Forelimb muscle (tissue), 1 donor: ENCODE results near the gene KBTBD4. TPM values are rescaled to one million over a fixed set of nuclear protein-coding genes. Genes with fewer than 3 reads are reported as not detected.
"Not testable (repeated sequence)": the region's sequence is repeated elsewhere in the genome, so short reads cannot be mapped to it uniquely, and the experiment has no call there.

Experiments used
- DNase-seq: peaks from one replicate; pipeline ENCODE4 v3.0.0-alpha.2; 2013; ENCODE audit warnings: low read depth
- polyA plus RNA-seq: library from polyadenylated mRNA; unstranded; fragments of 120-200 nt; gene quantifications from one replicate; pipeline ENCODE4 v1.2.1, GENCODE V29; 2013; ENCODE audit not compliant: insufficient read length

Gene KBTBD4
- polyA plus RNA-seq, 1 donor = 12.8 TPM

- no peak for DNase-seq
Measured at GRCh38 chr11:47560426-47560825, 18.3 kb downstream of the KBTBD4 start.

- no peak for DNase-seq
Measured at GRCh38 chr11:47558695-47559094, 20.1 kb downstream of the KBTBD4 start.

- not testable (repeated sequence) for DNase-seq
Measured at GRCh38 chr11:47557004-47557403, 21.8 kb downstream of the KBTBD4 start.

- DNase-seq = no peak
Measured at GRCh38 chr11:47553406-47553743, 25.4 kb downstream of the KBTBD4 start.

DNA sequence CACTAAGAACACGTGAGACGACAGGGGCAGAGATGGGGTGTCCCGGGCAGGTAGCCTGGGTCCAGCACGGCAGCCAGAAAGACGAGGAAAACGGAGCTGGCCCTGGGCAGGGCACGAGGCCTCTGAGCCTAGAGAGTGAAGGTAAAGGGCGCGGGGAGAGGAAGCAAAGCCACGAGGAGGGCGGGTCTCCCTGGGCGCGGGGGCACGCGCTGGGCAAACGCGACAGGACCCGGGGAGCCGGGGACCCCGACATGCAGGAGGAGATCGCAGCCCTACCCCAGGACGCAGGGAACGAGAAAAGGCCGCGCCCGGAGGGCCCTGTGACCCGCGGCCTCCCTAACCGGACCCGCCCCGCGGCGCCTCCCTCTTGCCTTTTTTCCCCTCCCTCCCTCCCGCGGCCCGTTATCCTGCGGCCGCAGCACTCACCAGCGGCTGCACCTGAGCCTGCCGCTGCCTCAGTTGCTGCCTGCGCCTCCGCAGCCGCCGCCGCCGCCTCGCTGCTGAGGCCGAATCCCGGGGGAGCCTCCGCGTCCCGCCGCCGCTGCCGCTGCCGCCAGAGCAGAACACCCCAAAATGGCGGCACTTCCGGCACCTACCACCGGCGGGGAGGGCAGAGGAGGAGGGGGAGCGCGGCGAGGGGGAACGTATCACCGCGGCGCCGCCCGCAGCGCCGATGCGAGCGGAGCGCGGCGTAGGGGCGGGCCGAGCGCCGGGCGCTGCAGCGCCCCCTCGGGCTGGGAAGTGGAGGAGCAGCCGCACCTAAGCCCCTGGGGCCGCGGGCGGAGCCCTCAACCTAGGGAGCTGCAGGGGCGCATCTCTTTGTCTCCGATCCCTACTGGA is 26.0 kb downstream of the KBTBD4 start, which contains the start of gene CELF1:
Gene CELF1, minus strand, starts transcription at position 567 of the 840 bp plus-strand sequence. CDS start 53,609 bp downstream, outside the sequence.
- peak; percentile 73 for DNase-seq

DNA sequence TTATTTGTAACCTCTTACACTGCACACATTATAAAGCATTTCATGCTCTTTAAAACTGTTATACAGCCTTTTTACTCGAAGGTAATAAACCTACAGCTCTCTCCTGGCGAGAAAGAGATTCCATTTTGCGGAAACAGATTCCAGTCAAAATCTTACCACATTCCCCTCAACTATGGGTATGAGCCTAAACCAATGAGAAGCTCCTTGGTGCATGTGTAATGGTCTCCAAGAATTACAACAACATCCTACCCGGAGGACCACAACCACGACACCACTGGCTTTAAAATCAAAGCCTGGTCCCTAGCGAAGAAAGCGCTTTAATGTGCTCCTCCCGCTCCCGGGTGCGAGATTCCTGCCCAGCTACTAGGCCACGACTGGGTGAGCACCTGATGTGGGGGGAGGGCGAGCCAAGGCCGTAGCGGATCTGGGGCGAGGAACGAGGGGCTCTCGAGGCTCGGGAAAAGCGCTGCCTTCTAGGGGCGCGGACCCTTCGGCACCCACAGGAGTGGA is 26.7 kb downstream of the KBTBD4 start:
- DNase-seq = no peak

GRCh38 chr11:47551086-47551485 is 27.7 kb downstream of the KBTBD4 start:
- DNase-seq = no peak

DNA sequence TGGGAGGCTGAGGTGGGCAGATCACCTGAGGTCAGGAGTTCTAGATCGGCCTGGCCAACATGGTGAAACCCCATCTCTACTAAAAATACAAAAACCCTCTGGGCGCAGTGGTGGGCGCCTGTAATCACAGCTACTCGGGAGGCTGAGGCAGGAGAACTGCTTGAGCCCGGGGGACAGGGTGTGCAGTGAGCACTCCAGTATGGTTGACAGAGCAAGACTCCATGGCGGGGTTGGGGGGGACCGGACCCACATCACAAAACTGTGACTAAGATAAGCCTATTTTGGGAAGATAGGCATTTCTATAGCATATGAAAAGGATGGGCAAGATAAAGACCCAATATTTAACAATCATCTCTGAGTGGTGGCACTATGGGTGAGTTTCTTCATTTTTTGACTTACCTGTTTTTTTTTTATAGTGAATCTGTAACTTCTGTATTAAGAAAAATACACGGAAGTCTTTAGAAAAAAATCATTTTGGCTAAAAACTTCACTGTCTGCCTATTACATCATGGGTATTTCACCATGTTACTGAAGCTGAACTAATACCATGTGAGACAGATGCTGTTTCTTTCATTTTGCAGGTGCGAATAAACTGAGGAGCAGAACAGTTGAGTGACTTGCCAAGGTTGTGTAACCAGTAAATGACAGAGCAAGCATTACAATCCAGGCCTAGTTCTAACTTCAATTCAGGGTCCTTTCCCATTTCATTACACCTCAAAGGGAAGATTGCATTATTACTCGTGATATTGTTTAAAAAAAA is 28.3 kb downstream of the KBTBD4 start:
- no peak for DNase-seq

- not testable (repeated sequence) for DNase-seq
Measured at GRCh38 chr11:47546274-47546673, 32.5 kb downstream of the KBTBD4 start.

- no peak for DNase-seq
Measured at GRCh38 chr11:47545298-47545697, 33.5 kb downstream of the KBTBD4 start.

GRCh38 chr11:47541070-47541469 is 37.7 kb downstream of the KBTBD4 start:
- no peak for DNase-seq

DNA sequence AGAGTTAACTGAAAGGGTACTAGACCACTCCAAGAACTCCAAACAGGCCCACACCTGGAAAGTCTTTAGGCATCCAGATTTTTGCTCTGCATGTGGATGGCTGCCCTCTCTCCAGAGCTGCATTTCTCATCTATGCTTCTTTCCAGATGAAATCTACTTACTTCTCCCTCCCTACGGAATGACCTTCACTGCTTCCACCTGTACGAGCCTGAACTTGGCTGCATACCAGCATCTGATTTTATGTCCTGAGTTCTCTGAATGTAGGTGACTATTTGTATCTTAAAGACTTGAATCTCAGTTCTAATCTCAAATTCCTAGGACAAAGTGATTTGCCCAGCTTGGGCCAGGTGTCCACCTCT is 39.1 kb downstream of the KBTBD4 start:
- no peak for DNase-seq

DNA sequence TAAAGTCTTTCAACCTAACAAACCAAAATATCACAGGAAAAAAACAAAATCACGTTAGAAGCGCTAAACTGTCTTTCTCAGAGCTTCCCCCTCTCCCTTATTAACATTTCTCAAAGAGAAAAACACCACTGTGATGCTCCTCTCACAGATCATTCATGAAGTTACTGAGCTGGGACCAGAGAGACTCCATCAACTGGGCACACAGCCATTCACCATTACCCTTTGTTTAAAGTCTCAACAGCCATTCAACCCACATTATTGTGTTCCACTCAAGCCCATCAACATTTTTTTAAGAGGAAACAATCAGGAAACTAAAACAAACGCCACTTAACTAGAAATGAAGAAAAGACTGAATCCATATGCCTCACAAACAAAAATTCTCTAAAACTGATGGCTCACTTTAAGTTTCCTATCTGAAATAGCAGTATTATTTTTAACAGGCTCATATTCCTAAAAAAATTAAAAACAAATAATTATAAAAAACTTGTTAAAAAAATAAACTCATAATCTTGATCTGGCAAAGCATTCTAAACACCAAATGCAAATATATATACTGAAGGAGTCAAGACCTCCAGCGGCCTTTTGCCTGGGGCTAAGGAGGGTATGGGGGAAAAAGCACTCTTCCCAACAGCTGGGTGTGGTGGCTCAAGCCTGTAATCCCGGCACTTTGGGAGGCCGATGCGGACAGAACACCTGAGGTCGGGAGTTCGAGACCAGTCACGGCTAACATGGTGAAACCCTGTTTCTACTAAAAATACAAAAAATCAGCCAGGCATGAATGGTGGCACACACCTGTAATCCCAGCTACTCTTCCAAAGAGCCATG is 39.8 kb downstream of the KBTBD4 start:
- no peak for DNase-seq

DNA sequence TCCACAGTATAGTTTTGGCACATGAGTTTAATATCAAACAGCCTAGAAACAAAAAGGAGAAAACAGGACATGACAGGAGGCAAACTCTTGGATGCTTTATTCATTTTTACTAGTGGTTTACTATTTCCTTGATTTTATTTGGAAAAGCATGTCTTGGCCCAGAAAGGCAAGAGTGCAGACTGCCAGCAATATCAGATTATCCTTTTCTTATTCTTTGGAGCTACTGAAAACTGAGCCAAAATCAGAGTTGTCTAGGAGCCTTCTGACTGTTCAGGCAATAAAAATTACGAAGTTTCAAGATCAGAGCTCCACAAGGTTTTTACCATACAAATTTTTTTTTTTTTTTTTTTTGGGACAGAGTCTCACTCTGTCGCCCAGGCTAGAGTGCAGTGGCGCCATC is 41.9 kb downstream of the KBTBD4 start:
- peak; percentile 49 for DNase-seq

DNA sequence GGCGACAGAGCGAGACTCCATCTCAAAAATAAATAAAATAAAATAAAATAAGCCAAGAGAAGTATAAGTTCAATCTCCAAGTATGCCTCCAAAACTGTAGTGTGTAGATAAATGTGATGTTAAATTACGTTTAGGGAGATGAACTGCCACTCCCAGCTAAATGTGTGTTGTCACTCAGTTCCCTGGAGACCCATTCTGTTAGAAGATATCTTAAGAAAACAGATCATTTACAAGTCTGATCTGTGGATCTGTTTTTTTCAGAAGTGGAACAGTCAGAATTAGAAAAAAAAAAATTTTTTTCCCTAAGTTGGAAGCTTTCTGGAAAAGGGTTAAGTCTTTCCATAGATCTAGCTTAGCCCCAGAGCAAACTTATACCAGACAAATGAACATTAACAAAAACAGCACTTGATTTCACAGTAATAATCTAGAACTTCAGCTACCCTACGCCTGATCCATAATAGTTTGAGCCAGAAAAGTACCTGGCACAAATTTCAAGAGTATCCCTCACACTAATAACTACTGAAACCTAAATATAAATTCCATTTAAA is 44.0 kb downstream of the KBTBD4 start:
- DNase-seq = no peak

GRCh38 chr11:47533690-47534151 is 45.0 kb downstream of the KBTBD4 start:
- no peak for DNase-seq

DNA sequence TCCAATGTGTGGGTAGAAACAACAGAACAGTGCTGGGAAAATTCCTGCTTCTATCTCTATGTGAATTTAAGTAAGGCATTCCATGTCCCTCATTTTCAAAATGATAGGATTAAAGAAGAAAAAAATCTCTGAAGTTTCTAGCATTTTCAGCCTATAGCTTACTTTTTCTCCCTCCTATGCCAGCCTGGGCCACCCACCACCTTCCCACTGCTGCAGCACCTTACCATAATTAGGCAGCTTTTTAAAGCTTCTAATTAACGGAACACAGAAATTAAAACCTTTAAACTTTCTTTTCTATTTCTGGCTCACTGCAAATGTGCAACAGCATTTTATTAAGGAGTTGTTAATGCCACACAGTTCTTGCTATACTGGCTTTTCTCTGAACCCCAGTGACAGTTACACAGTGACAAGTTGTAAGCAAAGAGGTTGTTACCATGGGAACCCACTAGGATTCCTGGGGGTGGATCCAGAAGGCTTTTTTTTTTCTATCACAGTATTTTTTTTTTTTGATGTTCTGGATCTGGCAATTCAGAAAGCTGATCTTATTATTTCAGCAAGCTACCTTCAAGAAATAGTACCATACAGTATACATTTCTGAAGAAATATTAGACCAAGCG is 46.1 kb downstream of the KBTBD4 start:
- DNase-seq = no peak

DNA sequence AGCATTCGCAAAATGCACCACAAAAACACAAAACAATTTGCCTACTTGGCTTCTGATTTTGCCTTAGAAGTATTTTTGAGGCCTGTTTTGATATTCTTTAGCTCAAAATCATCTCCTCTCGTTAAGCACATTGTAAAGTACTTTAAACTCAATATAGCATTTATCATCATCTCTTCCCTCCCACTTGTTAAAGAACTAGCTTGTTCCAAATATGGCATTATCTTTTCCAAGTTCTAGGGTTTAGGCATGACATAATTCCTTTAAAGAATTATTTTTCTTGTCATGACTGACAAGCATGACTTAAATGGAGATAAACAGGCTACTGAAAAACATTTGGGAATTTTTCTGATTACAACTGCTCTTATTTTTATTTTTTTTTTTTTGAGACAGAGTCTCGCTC is 47.1 kb downstream of the KBTBD4 start:
- DNase-seq = no peak

DNA sequence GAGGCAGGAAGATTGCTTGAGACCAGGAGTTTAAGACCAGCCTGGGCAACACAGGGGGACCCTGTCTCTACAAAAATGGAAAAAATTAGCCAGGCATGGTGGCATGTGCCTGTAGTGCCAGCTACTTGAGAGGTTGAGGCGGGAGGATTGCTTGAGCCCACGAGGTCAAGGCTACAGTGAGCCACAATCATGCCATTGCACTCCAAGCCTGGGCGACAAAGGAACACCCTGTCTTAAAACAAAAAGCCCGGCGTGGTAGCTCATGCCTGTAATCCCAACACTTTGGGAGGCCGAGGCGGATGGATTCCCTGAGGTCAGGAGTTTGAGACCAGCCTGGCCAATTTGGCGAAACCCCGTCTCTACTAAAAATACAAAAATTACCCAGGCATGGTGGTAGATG is 48.0 kb downstream of the KBTBD4 start:
- DNase-seq = not testable (repeated sequence)

DNA sequence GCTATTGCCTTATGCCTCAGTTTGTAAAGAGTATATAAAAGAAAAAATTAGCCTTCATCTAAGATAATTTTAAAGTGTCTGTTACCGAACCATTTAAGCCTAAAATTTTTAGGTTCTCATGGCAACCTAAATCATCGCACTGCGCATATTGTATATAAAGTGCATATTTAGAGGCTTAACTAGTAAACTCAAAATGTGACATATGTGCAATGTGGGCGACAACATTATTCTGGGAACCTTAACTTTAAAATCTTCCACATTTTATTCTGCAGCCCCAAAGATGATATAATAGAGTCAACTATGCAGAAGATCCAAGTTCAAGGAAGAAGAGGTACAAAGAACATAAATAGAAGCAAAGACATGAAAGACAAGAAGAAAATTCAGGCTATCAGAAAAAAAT is 48.8 kb downstream of the KBTBD4 start:
- no peak for DNase-seq

DNA sequence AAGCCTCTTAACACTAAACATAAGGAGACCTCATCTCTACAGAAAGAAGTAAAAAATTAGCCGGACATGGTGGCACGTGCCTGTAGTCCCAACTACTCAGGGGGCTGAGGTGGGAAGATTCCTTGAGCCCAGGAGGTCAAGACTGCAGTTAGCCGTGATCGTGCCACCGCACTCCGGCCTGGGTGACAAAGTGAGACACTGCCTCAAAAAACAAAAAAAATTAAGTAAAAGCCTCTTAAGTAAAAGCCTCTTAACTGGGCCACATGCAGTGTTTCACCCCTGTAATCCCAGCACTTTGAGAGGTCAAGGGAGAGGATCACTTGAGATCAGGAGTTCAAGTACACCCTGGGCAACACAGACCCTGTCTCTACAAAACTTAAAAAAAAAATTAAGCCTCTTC is 51.6 kb downstream of the KBTBD4 start:
- no peak for DNase-seq
